Adrenal gland (tissue), 12 donors: ENCODE measurements around the gene OR51I2. TPM values are rescaled to one million over a fixed set of nuclear protein-coding genes. Genes with fewer than 3 reads are reported as not detected.

Source experiments
- DNase-seq, 7 donors: peaks; one replicate each; pipeline ENCODE4 v3.0.0-alpha.2; 2019 to 2020
- H3K27ac ChIP-seq, 5 donors: fragments of 200-600 bp; sonication (generic) in 4 of 5; 1 replicate in 3 of 5; 2 replicates in 2 of 5; pipeline versions ENCODE4 v1.5.1 to v1.8.0; 2016 to 2020; ENCODE audit warnings: mild to moderate bottlenecking in 1 of 5
- H3K27me3 ChIP-seq: fragments of 200-600 bp; 2 replicates; pipeline ENCODE4 v1.8.0; 2021
- H3K36me3 ChIP-seq, 2 donors: fragments of 200-600 bp; replicated peaks in 1 of 2; 1 replicate in 1 of 2; 2 replicates in 1 of 2; pipeline versions ENCODE4 v1.5.1 to v1.8.0; 2018 to 2022
- H3K4me1 ChIP-seq, 2 donors: fragments of 200-600 bp; replicated peaks in 1 of 2; 1 replicate in 1 of 2; 2 replicates in 1 of 2; pipeline versions ENCODE4 v1.5.1 to v1.8.0; 2018 to 2021
- H3K4me3 ChIP-seq, 4 donors: fragments of 200-600 bp; sonication (generic) in 3 of 4; one replicate each; pipeline ENCODE4 v1.5.1; 2016 to 2018
- H3K9me3 ChIP-seq, 3 donors: fragments of 200-600 bp; sonication (generic) in 1 of 3; replicated peaks in 1 of 3; 1 replicate in 2 of 3; 2 replicates in 1 of 3; pipeline versions ENCODE4 v1.5.1 to v1.8.0; 2016 to 2021
- POLR2A ChIP-seq, 2 donors: fragments of 450-650 bp; IDR thresholded peaks; one replicate each; pipeline ENCODE4 v1.6.1; 2017; ENCODE audit warnings: antibody characterized with exemption in 2 of 2, mild to moderate bottlenecking in 2 of 2, moderate library complexity in 1 of 2
- WGBS, 4 donors: extraction: QIAGEN DNeasy Blood & Tissue Kit in 2 of 4; methylation state at CpG; one replicate each; pipeline versions ENCODE4 v1.1.5 to v1.1.7; 2013 to 2017; 5-methylcytosine and 5-hydroxymethylcytosine counted together
- intact Hi-C, 2 donors: fragments of 100-400 bp; cut with DNase I; formaldehyde crosslinking; loops; one replicate each; pipeline versions ENCODE4 v1.14.1 to v1.15.0; 2022 to 2023
- polyA plus RNA-seq, 3 donors: library from polyadenylated mRNA; stranded (reverse); fragments of 200-250 nt in 2 of 3; fragments of 350-450 nt in 1 of 3; fragmentation: Illumina TruSeq in 1 of 3; extraction: RNeasy Lipid Tissue Mini Kit (QIAGEN cat#74804) in 1 of 3; gene quantifications; one replicate each; pipeline ENCODE4 v1.2.3, GENCODE V29; 2013 to 2014
- total RNA-seq, 9 donors: library from RNA; depleted of rRNA in 4 of 9; stranded (reverse); fragments of >200 nt in 4 of 9; fragments of 120-200 nt in 1 of 9; fragmentation: NEBNext Ultra II Directional in 1 of 9; extraction: Animal tissue kit (Norgen Biotek cat#: 25700) in 1 of 9; gene quantifications; one replicate each; pipeline versions ENCODE4 v1.1.0 to v1.2.4, GENCODE V29; 2013 to 2023
- TF ChIP-seq, protein P1 (sequence below), 6 experiments: fragments of 450-650 bp in 4 of 6; fragments of 200-600 bp in 2 of 6; sonication (generic) in 1 of 6; IDR thresholded peaks; 1 replicate in 5 of 6; 2 replicates in 1 of 6; pipeline versions ENCODE4 v1.5.1 to v1.8.0; 2016 to 2021; ENCODE audit warnings: antibody characterized with exemption in 6 of 6, mild to moderate bottlenecking in 2 of 6, moderate library complexity in 1 of 6
- donor health status: healthy with polysubstance abuse.
- donor health status: Bipolar disorder and iron deficiency.
- donor health status: DM: yes; HTN: yes; CAD: no.
- donor health status: DM: no; HTN: no; CAD: no.
- donor health status: DM: no; HTN: no; CAD: no.
- donor health status: DM: yes; HTN: yes; CAD: no.

The OR51I2 gene
- total and polyA plus RNA-seq, 12 donors: not detected

DNA sequence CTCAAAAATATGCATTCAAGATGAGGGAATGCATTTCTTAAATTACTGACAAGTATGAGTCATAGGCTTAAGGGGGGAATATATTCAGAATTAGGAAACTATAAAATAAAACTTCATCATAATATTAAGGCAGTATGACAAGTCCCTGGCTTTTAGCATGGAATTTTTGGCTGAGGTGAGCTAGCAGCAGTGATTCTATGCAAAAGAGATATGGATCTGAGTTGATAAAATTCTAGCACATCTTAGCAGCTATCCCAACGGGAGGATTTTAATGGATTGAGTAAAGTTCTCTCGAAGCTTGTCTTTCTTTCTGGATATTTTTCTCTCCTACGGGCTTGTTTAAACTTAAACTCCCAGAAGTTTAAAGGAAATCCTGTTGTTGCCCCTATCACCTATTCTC, 26.0 kb upstream of the OR51I2 start:
- TF ChIP-seq POLR2A (IDR thresholded peaks at IDR 0.05): no peak
- TF ChIP-seq, protein P1, sequence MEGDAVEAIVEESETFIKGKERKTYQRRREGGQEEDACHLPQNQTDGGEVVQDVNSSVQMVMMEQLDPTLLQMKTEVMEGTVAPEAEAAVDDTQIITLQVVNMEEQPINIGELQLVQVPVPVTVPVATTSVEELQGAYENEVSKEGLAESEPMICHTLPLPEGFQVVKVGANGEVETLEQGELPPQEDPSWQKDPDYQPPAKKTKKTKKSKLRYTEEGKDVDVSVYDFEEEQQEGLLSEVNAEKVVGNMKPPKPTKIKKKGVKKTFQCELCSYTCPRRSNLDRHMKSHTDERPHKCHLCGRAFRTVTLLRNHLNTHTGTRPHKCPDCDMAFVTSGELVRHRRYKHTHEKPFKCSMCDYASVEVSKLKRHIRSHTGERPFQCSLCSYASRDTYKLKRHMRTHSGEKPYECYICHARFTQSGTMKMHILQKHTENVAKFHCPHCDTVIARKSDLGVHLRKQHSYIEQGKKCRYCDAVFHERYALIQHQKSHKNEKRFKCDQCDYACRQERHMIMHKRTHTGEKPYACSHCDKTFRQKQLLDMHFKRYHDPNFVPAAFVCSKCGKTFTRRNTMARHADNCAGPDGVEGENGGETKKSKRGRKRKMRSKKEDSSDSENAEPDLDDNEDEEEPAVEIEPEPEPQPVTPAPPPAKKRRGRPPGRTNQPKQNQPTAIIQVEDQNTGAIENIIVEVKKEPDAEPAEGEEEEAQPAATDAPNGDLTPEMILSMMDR (IDR thresholded peaks at IDR 0.05): no peak
- Histone ChIP-seq H3K4me1 (no peaks in the 10 kb centered on the region), H3K27ac (no peak overlapping the region), H3K4me3 (no peak overlapping the region), H3K9me3 (no peaks in the 10 kb centered on the region), H3K27me3 (no peaks in the 10 kb centered on the region), H3K36me3 (no peaks in the 10 kb centered on the region)
- intact Hi-C loops: no loop called here
- 67 to 78% (median 68%) methylated on average over 3 of the region's 3 CpGs for WGBS, 4 donors
- no peak for DNase-seq

DNA sequence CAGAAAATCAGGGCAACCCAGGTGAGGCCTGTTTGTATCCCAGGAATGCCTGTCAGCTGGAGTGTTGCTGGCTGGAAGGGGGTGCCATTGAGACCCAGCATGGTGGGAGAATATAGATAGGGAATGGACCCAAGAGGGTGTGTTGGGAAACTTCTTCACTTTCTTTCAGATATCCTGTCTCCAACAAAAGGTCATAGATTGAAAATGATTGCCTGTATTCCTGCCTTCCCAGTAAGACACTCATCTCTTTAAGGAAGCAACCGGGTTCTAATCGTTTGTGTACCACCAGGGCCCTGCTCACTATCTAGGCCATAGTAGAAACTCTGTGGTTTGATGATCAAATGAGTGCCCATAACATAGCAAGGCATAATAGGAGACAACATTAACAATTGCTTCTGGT, 7.7 kb upstream of the OR51I2 start, which contains the start of gene OR51I1:
OR51I1 (minus strand) TSS at position 101 of the 400 bp plus-strand sequence; CDS start at position 101, 0 bp downstream.
- Histone ChIP-seq H3K27ac (no peak within 1 kb of the TSS), H3K4me1 (no peaks in the 10 kb centered on the region), H3K27me3 (no peaks in the 10 kb centered on the region), H3K36me3 (no peaks in the 10 kb centered on the region), H3K9me3 (no peaks in the 10 kb centered on the region), H3K4me3 (no peak within 1 kb of the TSS)
- TF ChIP-seq, protein P1 (IDR thresholded peaks at IDR 0.05): no peak
- no peak for TF ChIP-seq POLR2A (IDR thresholded peaks at IDR 0.05)
- intact Hi-C loops: no loop called here
- no peak for DNase-seq
- 19 to 30% (median 27%) methylated on average over 2 of the region's 2 CpGs; no CpG with 5 or more reads in 1 of the 4 donors for WGBS, 4 donors

DNA sequence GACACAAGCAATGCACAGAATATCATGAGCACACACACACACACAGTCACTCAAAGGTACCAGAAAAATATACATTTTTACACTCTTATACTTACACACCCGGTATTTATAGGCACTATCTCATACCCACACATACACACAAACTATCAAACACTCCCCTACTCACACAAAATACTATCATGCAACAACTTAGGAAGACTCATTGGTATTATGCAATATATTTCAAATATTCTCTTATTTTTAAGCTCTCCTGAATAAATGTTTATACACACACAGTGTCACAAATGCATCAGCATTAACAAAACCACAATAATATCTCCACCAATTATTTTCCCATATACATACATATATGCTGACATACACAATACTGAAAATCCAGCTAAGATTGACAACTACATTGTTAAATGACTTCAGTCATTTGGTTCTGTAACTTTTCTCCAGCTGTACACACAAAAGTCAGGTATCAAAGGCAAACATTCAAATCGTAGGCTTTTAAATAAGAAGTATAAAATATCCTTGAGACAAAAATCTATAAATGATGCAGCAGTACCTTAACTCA, 5.2 kb upstream of the OR51I2 start:
- intact Hi-C loops: no loop called here
- no peak for DNase-seq
- Histone ChIP-seq H3K27ac (no peak overlapping the region), H3K36me3 (no peaks in the 10 kb centered on the region), H3K4me3 (no peak overlapping the region), H3K9me3 (no peaks in the 10 kb centered on the region), H3K27me3 (no peaks in the 10 kb centered on the region), H3K4me1 (no peaks in the 10 kb centered on the region)
- WGBS, 4 donors: 29 to 67% (median 42%) methylated on average over 2 of the region's 2 CpGs
- TF ChIP-seq, protein P1 (IDR thresholded peaks at IDR 0.05): no peak
- TF ChIP-seq POLR2A (IDR thresholded peaks at IDR 0.05): no peak

DNA sequence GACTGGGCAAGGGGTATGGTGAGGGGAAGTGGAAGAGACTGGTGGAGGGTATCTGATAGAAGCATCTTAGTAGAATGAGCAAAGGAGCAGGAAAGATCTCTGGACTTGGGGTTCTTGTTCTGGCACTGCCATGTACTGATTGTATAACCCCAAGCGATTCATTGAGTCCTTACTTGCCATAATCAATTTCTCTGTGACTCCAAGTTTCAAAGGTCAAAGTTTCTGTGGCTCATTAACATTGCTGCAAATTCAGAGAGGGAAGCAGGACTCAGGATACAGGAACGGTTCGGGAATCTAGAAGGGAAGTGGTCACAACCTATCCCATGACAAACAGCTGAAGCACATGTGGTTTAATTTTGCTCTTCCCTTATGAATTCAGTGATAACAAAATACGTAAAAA, 309 bp downstream of the OR51I2 start:
- Histone ChIP-seq H3K36me3 (no peaks in the 10 kb centered on the region), H3K9me3 (no peaks in the 10 kb centered on the region), H3K27ac (no peak overlapping the region), H3K4me3 (no peak overlapping the region), H3K4me1 (no peaks in the 10 kb centered on the region), H3K27me3 (no peaks in the 10 kb centered on the region)
- TF ChIP-seq, protein P1 (IDR thresholded peaks at IDR 0.05): no peak
- TF ChIP-seq POLR2A (IDR thresholded peaks at IDR 0.05): no peak
- intact Hi-C loops: no loop called here
- DNase-seq: no peak
- 75 to 81% (median 77%) methylated on average over 4 of the region's 4 CpGs for WGBS, 4 donors
